KOPT-K1 (cell line): ENCODE data around the gene DNAI2.

Experiments used
- H3K27ac ChIP-seq: fragments of 200-600 bp; sonication (generic); 2 replicates; pipeline ENCODE4 v1.5.1; 2016; ENCODE audit warnings: antibody characterized with exemption, mild to moderate bottlenecking, low read depth, low read length; ENCODE audit not compliant: poor library complexity, severe bottlenecking
- H3K36me3 ChIP-seq: fragments of 200-600 bp; sonication (generic); 2 replicates; pipeline ENCODE4 v1.5.1; 2017; ENCODE audit warnings: antibody characterized with exemption, mild to moderate bottlenecking, low read length, moderate library complexity; ENCODE audit not compliant: insufficient read depth
- H3K9me3 ChIP-seq: fragments of 200-600 bp; sonication (generic); 2 replicates; pipeline ENCODE4 v1.5.1; 2017; ENCODE audit warnings: antibody characterized with exemption, low read length, mild to moderate bottlenecking; ENCODE audit not compliant: insufficient read depth, poor library complexity, severe bottlenecking

DNAI2 gene

DNA sequence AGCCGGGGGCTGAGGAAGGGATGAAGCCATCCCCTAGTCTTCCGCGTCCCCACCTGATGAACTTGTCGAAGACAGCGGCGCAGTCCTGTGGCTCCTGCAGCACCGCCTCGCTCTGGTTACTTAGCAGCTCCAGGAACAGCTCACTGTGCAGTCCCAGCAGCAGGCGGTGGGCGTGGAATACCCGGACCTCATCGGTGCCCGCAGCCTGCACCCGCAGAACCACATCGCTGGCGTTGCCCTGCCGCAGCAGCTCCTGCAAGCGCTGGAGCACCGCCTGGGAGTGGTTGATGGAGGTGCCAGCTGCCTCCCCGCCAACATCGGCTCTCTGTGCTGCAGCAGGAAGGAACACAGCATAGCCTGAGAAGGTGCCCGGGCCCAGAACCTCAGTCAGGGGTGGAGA lies 85.9 kb downstream of the DNAI2 start:
- Histone ChIP-seq H3K36me3 (no peaks in the 10 kb centered on the region), H3K9me3 (no peaks in the 10 kb centered on the region), H3K27ac (no peak overlapping the region)

- no peak overlapping the region for H3K27ac ChIP-seq
- no peaks in the 10 kb centered on the region for H3K9me3 ChIP-seq
- H3K36me3 ChIP-seq: no peaks in the 10 kb centered on the region
Measured at GRCh38 chr17:74360899-74361229, 86.8 kb downstream of the DNAI2 start.

DNA sequence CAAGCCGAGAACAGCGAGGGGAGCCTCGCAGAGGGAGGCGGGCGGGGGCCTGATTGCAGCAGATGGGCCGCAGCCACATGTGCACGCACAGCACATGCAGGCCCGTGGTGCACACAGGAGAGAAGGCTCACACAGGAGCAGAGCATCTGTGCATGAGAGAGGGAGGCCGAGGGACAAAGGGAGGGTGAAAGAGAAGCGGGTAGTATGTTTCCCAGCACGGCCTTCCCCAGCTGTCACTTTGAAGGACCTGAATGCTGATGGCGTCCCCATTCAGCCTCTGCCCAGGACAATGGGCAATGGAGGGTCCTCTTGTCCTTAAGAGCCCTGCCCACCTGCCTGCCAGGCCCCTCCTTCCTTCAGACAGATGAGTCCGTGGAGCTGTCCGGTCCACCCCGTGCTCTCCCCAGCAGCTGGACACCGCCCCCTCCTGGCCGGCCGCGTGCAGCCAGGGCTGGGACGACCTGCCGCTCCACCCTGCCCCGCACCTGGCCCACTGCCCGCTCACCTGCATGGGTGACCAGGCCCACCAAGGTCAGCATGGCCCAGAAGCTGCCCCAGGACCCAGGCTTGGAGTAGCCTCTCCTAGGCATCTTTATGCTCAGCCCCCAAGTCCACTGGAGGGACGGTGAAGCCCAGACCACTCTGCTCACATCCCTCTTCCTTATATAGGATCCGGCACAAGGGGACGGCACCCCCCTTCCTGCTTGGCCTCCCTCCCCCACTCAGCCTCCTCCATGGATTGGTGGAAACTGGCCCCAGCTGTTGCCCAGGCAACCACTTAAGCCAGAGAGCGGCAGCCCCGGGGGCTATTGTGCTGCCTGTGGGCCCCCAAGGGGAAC lies 87.4 kb downstream of the DNAI2 start, which contains the start of gene BTBD17:
Gene BTBD17 (minus strand): TSS at position 639 of the 839 bp plus-strand sequence. CDS start 49 bp downstream, at position 590.
- Histone ChIP-seq H3K9me3 (no peaks in the 10 kb centered on the region), H3K27ac (no peak within 1 kb of the TSS), H3K36me3 (no peaks in the 10 kb centered on the region)

GRCh38 chr17:74362069-74362405 lies 88.0 kb downstream of the DNAI2 start:
- Histone ChIP-seq H3K36me3 (no peaks in the 10 kb centered on the region), H3K27ac (no peak overlapping the region), H3K9me3 (no peaks in the 10 kb centered on the region)

DNA sequence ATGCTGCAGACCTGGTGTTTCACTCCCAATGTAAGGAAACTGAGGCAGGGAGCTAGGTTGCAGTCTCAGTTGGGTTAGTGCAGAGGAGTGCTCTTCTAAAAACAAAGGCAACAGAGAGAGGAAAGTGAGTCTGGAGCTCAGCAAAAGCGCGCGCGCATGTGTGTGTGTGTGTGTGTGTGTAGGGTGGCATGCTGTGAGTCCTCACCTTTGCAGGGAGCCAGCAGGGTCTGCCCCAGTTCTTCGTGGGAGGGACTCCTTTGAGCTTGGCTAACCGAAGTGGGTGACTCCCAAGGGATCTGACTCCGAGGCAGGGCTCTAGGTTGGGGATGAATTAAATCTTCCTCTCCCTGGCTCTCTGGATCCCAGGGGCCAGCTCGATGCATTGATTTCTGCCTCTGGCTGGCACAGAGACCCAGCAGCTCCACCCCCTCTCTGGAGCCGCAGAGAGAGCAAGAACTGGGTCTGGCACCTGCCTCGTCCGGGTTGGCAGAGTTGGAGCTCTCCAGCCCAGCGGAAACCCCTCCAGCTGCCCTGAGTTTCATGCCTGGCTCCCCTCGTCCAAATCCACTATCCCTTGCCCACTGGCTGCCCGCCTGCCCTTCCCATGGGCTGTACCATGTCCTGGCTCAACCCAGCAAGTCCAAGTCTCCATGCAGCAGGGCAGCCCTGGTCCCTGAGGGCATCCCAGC lies 88.9 kb downstream of the DNAI2 start:
- H3K9me3 ChIP-seq: no peaks in the 10 kb centered on the region
- no peak overlapping the region for H3K27ac ChIP-seq
- H3K36me3 ChIP-seq: no peaks in the 10 kb centered on the region
